ENCODE measurements around the gene YJU2. TPM values are rescaled to one million over a fixed set of nuclear protein-coding genes. Genes with fewer than 3 reads are reported as not detected.

YJU2 gene
- total and polyA plus RNA-seq, 2 of the 13 experiments (the other 11 are each of a cell fraction or from before 2014, with no cell fraction given): 9.3 to 17.9 TPM

DNA sequence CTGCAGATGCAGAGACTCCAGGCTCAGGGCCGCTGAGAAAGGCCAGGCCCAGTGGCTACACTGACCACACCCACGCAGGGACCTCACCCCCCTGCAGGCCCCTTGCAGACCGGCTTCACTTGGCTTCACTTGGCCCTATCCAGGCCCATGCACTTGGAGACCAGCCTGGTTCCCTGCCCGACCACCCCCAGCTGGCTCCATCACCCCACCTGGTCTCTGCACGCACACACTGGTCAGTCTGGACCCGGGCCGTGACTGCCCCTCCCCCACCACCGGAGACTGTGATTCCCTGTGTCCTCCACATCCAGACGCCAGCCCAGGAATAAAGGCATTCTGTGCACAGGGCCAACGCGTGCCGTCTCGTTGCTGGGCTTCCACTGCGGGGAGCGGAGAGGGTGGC, 22.4 kb upstream of the YJU2 start (continued):
- TF ChIP-seq, protein P1, sequence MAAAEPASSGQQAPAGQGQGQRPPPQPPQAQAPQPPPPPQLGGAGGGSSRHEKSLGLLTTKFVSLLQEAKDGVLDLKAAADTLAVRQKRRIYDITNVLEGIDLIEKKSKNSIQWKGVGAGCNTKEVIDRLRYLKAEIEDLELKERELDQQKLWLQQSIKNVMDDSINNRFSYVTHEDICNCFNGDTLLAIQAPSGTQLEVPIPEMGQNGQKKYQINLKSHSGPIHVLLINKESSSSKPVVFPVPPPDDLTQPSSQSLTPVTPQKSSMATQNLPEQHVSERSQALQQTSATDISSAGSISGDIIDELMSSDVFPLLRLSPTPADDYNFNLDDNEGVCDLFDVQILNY (CRISPR knock-in tag; conservative IDR thresholded peaks at IDR 0.05): no peak
- no peak for TF ChIP-seq ZNF512 (CRISPR knock-in tag; IDR thresholded peaks at IDR 0.05)
- TF ChIP-seq, protein P2, sequence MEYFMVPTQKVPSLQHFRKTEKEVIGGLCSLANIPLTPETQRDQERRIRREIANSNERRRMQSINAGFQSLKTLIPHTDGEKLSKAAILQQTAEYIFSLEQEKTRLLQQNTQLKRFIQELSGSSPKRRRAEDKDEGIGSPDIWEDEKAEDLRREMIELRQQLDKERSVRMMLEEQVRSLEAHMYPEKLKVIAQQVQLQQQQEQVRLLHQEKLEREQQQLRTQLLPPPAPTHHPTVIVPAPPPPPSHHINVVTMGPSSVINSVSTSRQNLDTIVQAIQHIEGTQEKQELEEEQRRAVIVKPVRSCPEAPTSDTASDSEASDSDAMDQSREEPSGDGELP (IDR thresholded peaks at IDR 0.05; ENCODE audit: borderline replicate concordance, low read depth): peak; percentile 9; the same call in 1 of the 2 replicates
- TF ChIP-seq, protein P3, sequence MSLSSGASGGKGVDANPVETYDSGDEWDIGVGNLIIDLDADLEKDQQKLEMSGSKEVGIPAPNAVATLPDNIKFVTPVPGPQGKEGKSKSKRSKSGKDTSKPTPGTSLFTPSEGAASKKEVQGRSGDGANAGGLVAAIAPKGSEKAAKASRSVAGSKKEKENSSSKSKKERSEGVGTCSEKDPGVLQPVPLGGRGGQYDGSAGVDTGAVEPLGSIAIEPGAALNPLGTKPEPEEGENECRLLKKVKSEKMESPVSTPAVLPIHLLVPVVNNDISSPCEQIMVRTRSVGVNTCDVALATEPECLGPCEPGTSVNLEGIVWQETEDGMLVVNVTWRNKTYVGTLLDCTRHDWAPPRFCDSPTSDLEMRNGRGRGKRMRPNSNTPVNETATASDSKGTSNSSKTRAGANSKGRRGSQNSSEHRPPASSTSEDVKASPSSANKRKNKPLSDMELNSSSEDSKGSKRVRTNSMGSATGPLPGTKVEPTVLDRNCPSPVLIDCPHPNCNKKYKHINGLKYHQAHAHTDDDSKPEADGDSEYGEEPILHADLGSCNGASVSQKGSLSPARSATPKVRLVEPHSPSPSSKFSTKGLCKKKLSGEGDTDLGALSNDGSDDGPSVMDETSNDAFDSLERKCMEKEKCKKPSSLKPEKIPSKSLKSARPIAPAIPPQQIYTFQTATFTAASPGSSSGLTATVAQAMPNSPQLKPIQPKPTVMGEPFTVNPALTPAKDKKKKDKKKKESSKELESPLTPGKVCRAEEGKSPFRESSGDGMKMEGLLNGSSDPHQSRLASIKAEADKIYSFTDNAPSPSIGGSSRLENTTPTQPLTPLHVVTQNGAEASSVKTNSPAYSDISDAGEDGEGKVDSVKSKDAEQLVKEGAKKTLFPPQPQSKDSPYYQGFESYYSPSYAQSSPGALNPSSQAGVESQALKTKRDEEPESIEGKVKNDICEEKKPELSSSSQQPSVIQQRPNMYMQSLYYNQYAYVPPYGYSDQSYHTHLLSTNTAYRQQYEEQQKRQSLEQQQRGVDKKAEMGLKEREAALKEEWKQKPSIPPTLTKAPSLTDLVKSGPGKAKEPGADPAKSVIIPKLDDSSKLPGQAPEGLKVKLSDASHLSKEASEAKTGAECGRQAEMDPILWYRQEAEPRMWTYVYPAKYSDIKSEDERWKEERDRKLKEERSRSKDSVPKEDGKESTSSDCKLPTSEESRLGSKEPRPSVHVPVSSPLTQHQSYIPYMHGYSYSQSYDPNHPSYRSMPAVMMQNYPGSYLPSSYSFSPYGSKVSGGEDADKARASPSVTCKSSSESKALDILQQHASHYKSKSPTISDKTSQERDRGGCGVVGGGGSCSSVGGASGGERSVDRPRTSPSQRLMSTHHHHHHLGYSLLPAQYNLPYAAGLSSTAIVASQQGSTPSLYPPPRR (CRISPR knock-in tag; IDR thresholded peaks at IDR 0.05; ENCODE audit: borderline replicate concordance): no peak
- TF ChIP-seq ZHX2 (IDR thresholded peaks at IDR 0.05; ENCODE audit: low read depth): no peak
- no peak for TF ChIP-seq ZHX2 (CRISPR knock-in tag; IDR thresholded peaks at IDR 0.05; ENCODE audit: borderline replicate concordance)
- TF ChIP-seq ZNF224 (CRISPR knock-in tag; IDR thresholded peaks at IDR 0.05): no peak
- no peak for TF ChIP-seq SMARCE1 (IDR thresholded peaks at IDR 0.05; ENCODE audit: borderline replicate concordance)
- no peak for TF ChIP-seq KMT2B (CRISPR knock-in tag; IDR thresholded peaks at IDR 0.05)
